Activated gamma-delta T cell treated with Interleukin-2 at 50 U/mL for 16 hours (primary cell): ENCODE data around the gene RYR3.

Experiments used
- DNase-seq: peaks from one replicate; pipeline ENCODE4 v3.0.0-alpha.2; 2020

Gene RYR3

GRCh38 chr15:33310481-33311311, at the start of gene RYR3:
RYR3 (plus strand) TSS chr15:33310967; CDS start chr15:33311046, 79 bp downstream.
- DNase-seq, result no peak

GRCh38 chr15:33262306-33262705, 48.5 kb upstream of the RYR3 start:
- no peak for DNase-seq

- no peak for DNase-seq
Measured at GRCh38 chr15:33277689-33278088, 33.1 kb upstream of the RYR3 start.

GRCh38 chr15:33278816-33279612, 31.8 kb upstream of the RYR3 start:
- no peak for DNase-seq

GRCh38 chr15:33279613-33280205, 31.1 kb upstream of the RYR3 start:
- no peak for DNase-seq

GRCh38 chr15:33282226-33283020, 28.3 kb upstream of the RYR3 start:
- no peak for DNase-seq

- no peak for DNase-seq
Measured at GRCh38 chr15:33283576-33283975, 27.2 kb upstream of the RYR3 start.

GRCh38 chr15:33284336-33284735, 26.4 kb upstream of the RYR3 start:
- DNase-seq, result no peak

GRCh38 chr15:33292717-33293307, 18.0 kb upstream of the RYR3 start:
- DNase-seq, result peak; percentile 14

GRCh38 chr15:33293713-33294334, 16.9 kb upstream of the RYR3 start:
- DNase-seq, result no peak

GRCh38 chr15:33296050-33296449, 14.7 kb upstream of the RYR3 start:
- DNase-seq, result no peak

- DNase-seq, result no peak
Measured at GRCh38 chr15:33296856-33297255, 13.9 kb upstream of the RYR3 start.

GRCh38 chr15:33298631-33299030, 12.1 kb upstream of the RYR3 start:
- no peak for DNase-seq

- no peak for DNase-seq
Measured at GRCh38 chr15:33304924-33305323, 5.8 kb upstream of the RYR3 start.

GRCh38 chr15:33309602-33310276, 1.0 kb upstream of the RYR3 start:
- DNase-seq, result no peak

GRCh38 chr15:33311312-33311971, 675 bp downstream of the RYR3 start:
- DNase-seq, result no peak

GRCh38 chr15:33313491-33313890, 2.7 kb downstream of the RYR3 start:
- no peak for DNase-seq

GRCh38 chr15:33314069-33314468, 3.3 kb downstream of the RYR3 start:
- no peak for DNase-seq

GRCh38 chr15:33315044-33315443, 4.3 kb downstream of the RYR3 start:
- no peak for DNase-seq

GRCh38 chr15:33317896-33318295, 7.1 kb downstream of the RYR3 start:
- no peak for DNase-seq

GRCh38 chr15:33320017-33320416, 9.2 kb downstream of the RYR3 start:
- DNase-seq, result no peak
